GM19351 (cell line): ENCODE measurements around the gene SLC35E4.
"Not testable (repeated sequence)": the region's sequence is repeated elsewhere in the genome, so short reads cannot be mapped to it uniquely, and the experiment has no call there.

Experiments
- ATAC-seq: cut with Tn5 transposase; IDR thresholded peaks from one replicate; pipeline ENCODE4 v1.9.1; 2021; ENCODE audit warnings: mild to moderate bottlenecking, moderate library complexity; ENCODE audit not compliant: unreplicated experiment

The SLC35E4 gene

GRCh38 chr22:30611197-30611596 lies 24.4 kb upstream of the SLC35E4 start:
- no peak for ATAC-seq

DNA sequence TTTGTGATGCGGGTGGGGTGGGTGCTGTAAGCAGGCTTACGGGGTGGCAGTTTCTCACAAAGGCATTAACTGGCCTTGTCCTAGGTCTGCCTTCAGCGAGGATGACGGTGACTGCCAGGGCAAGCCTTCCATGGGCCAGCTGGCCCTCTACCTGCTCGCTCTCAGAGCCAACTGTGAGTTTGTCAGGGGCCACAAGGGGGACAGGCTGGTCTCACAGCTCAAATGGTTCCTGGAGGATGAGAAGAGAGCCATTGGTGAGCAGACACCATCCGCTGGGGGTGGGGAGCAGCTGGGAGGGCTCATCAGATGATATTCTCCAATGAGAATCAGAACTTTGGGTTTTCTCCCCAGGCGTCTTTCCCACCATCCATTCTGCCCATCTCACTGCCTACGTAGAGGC lies 22.8 kb upstream of the SLC35E4 start:
- no peak for ATAC-seq

DNA sequence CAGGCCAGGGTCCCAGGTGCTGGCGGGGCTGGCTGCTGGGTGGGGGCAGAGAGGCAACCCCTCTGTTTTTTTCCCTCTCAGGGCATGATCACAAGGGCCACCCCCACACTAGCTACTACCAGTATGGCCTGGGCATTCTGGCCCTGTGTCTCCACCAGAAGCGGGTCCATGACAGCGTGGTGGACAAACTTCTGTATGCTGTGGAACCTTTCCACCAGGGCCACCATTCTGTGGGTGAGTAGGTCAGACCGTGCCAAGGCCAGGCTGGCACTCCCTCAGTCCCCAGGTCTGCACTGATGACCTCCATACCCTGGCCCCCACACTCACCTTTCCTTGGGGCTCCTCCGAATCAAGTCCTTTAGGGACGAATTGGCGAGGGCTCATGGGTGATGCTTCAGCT lies 21.3 kb upstream of the SLC35E4 start:
- no peak for ATAC-seq

- ATAC-seq, result no peak
Observed at GRCh38 chr22:30614879-30615278, 20.7 kb upstream of the SLC35E4 start.

- no peak for ATAC-seq
Observed at GRCh38 chr22:30615543-30615954, 20.0 kb upstream of the SLC35E4 start.

- no peak for ATAC-seq
Observed at GRCh38 chr22:30617819-30618218, 17.8 kb upstream of the SLC35E4 start.

DNA sequence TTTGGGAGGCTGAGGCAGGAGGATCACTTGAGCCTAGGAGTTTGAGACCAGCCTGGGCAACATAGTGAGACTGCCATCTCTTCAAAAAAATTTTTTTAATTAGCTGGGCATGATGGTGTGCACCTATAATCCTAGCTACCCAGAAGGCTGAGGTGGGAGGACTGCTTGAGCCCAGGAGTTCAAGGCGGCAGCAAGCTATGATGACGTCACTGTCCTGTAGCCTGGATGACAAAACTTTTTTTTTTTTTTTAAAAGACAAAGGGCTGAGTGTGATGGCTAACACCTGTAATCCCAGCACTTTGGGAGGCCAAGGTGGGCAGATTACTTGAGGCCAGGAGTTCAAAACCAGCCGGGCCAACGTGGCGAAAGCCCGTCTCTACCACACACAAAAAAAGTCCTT lies 15.7 kb upstream of the SLC35E4 start:
- ATAC-seq, result not testable (repeated sequence)

- no peak for ATAC-seq
Observed at GRCh38 chr22:30626413-30626812, 9.2 kb upstream of the SLC35E4 start.

DNA sequence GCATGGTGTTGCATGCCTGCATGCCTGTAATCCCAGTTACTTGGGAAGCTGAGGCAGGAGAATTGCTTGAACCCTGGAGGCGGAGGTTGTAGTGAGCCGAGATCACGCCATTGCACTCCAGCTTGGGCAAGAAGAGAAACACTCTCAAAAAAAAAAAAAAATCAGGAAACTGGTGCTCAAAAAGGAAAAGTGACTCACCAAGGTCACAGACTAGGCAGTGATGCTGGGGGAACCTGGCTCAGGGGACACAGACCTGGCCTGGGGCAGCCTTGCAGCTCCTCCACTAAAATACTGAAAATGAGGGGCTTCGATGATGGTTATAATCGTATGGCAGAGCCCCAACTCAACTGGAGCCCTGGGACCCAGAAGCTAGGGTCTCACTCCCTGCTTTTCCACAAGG lies 8.1 kb upstream of the SLC35E4 start:
- no peak for ATAC-seq

DNA sequence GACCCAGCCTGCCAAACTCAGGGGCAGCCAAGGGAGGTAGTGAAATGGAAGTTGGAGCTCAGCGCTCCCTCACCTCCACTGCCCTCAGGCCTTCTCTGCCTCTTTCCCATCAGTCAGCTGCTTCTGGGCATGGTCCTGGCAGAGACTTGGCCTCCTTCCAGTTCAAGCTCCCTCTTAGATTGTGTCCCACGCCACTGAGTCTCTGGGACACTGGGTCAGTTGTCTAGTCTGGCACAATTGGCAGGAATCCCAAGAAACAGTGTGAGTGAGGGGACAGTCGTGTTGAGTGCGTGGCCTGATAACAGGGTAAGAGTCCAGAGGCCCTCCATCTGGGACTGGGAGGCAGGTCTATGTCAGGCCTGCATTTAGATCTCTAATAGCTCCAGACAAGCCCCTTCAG lies 7.1 kb upstream of the SLC35E4 start:
- ATAC-seq, result no peak

GRCh38 chr22:30631469-30631868 lies 4.1 kb upstream of the SLC35E4 start:
- not testable (repeated sequence) for ATAC-seq

DNA sequence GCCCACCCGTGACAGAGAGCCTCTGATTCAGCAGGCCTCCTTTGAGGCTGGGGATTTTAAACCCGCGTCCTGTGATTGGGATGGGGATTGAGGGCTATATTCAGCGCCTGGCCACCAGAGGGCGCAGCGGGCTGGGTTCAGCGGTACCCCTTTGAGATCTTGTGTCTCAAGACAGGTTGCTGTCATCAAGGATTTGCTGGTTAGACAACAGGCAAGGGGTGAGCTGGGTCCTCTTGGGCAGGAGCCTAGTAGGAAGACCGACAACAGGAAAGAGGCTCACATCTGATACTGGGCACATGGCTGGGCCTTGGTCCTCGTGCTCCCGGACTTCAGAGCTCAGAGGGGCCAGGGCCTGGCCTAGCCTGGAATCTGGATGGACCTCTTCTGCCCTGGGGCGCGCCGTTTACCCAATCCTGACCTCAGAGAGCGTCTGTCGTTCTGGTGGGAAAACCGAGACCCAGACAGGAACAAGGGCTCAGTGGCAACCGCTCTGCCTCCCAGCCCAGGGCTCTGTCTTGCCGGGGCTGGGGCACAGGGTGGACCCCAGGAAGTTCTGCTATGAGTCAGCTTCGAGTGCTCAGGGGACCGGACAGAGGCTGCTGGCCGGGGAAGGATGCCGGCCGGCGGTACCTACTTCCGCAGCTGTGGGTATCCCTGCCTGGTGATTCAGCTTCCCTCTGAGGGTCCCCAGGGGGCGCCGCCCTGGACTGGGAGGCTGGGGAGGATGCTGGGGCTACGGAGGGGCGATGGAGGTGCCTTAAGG lies 929 bp upstream of the SLC35E4 start:
- peak; percentile 54 for ATAC-seq

DNA sequence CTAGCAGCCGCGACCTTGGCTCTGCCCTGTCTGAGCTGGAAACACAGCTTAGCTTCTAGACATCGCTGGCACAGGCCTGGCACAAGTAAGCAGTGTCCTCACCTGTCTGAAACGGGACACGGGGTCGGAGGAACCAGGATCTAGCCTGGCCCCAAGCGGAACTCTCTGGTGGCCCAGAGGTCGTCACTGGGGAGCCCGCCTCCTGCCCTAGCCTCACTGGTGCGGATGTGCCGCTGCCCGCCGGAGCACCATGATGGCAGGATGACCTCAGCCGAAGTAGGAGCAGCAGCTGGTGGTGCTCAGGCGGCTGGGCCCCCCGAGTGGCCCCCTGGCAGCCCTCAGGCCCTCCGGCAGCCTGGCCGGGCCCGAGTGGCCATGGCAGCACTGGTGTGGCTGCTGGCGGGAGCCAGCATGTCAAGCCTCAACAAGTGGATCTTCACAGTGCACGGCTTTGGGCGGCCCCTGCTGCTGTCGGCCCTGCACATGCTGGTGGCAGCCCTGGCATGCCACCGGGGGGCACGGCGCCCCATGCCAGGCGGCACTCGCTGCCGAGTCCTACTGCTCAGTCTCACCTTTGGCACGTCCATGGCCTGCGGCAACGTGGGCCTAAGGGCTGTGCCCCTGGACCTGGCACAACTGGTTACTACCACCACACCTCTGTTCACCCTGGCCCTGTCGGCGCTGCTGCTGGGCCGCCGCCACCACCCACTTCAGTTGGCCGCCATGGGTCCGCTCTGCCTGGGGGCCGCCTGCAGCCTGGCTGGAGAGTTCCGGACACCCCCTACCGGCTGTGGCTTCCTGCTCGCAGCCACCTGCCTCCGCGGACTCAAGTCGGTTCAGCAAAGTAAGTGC lies 871 bp downstream of the SLC35E4 start:
- no peak for ATAC-seq

- no peak for ATAC-seq
Observed at GRCh38 chr22:30637701-30638114, 2.1 kb downstream of the SLC35E4 start.

DNA sequence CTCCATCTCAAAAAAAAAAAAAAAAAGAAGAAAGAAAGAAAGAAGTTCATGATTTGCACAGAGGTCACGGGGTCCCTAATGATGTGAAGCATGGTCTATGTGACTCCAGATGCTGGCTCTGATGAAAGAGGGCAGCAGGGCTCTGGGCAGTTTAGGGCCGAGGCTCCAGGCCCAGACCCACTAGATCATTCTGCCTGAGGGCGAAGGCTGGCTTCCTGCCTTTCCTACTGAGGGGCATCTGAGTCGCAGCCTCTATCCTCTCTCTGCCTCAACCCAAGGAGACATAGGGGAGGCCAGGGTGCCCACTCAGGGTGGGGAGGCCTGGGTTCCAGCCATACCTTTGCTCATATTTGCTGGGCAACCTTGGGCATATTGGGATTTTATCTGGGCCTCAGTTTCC lies 4.8 kb downstream of the SLC35E4 start:
- ATAC-seq, result no peak

- no peak for ATAC-seq
Observed at GRCh38 chr22:30640839-30641430, 5.4 kb downstream of the SLC35E4 start.

DNA sequence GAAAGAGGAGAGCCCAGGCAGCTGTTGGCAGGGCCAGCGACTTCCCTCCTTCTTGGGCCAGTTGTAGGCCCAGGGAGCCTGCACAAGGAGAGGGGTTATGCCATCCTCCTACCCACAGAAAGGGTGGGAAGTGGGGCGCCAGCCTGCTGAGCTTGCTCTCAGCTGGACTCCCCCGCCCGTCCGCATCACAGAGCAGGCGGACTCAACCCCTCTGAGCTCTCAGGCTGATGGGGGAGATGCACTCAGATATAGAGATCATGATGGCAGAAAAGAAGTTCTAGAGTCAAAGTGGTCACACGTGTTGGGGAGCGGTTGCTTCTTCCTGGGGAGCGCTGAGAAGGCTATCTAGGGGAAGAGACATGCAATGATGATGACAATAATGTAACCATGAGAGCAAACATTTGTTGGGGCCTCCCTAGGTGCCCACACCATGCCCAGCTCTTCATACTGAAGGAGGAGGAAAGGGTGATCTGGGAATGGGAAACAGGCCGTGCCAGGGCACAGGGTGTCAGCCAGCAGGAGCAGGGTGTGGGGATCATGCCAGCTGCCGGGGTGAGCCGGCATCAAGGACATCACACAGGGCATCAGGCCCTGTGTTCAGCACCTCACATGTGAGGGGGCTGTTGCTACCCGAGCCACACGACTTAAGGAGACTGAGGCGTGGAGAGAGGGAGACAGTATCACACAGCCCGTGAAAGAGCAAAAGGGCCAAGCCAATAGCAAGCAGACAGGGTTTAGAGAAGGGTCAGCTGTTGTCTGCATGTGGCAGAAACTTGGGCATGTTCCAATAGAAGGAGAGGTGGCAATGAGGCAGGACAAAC lies 7.7 kb downstream of the SLC35E4 start:
- ATAC-seq, result no peak

GRCh38 chr22:30646518-30647160 lies 11.1 kb downstream of the SLC35E4 start:
- ATAC-seq, result no peak

DNA sequence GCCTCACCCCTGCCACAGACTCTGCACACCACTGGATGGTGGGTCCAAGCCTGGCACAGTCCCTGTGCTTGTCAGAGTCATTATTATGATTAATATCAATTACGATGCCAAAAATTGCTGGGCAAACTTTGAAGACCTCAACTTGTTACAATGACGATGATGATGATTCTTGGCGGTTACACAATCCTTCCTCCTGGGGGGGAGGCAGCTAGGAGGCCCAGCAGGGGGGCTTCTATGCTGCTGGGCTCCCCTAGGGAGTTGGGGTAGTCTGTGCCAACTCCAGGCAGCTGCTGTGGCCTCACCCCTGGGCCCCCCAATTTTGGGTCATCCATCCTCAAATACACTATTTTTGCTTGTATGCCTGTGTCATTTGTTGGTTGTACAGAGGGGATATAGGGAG lies 12.0 kb downstream of the SLC35E4 start:
- ATAC-seq, result no peak

DNA sequence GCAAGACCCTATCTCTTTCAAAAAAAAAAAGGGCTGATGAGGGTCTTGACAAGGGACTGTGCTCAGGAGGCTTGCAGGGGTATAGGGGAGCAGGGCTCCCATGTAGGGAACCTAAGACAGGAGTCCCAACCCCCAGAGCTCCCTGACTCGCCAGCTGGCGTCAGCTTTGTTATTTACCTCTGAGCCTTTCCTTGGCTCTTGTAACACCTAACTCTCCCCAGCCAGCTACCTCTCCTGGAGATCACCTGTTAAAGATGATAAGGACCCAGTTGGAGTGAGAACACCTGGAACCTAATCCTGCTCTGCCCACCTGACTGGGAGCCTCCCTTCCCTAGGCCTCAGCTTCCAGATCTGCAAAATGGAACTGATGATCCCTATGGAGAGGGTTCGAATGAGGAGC lies 13.2 kb downstream of the SLC35E4 start:
- no peak for ATAC-seq
